ENCODE measurements around the gene PDS5B.
"Not testable (repeated sequence)": the region's sequence is repeated elsewhere in the genome, so short reads cannot be mapped to it uniquely, and the experiment has no call there.

The PDS5B gene

DNA sequence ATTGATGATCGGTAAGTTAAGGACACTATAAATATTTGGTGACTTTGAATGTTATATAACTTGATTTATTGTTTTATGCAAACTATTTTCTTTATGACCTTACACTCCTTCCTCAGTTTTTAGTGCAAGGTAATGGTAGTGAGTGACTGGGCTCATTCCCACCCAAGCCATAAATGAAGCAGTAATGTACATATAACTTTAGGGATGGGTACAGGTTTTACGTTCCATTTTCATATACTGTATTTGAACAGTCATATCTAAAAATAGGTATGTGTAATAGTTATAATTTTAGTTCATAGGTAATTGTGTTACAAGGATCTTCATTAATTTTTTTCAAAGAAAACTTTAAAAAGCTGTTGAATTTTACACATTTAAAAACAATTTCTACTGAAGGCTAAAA, 101.0 kb downstream of the PDS5B start:
- H3K27ac ChIP-seq, result no peak overlapping the region
- TF ChIP-seq, protein P1, sequence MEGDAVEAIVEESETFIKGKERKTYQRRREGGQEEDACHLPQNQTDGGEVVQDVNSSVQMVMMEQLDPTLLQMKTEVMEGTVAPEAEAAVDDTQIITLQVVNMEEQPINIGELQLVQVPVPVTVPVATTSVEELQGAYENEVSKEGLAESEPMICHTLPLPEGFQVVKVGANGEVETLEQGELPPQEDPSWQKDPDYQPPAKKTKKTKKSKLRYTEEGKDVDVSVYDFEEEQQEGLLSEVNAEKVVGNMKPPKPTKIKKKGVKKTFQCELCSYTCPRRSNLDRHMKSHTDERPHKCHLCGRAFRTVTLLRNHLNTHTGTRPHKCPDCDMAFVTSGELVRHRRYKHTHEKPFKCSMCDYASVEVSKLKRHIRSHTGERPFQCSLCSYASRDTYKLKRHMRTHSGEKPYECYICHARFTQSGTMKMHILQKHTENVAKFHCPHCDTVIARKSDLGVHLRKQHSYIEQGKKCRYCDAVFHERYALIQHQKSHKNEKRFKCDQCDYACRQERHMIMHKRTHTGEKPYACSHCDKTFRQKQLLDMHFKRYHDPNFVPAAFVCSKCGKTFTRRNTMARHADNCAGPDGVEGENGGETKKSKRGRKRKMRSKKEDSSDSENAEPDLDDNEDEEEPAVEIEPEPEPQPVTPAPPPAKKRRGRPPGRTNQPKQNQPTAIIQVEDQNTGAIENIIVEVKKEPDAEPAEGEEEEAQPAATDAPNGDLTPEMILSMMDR (IDR thresholded peaks at IDR 0.05), result no peak
- no peak for TF ChIP-seq ZFX (IDR thresholded peaks at IDR 0.05; ENCODE audit: borderline replicate concordance)

GRCh38 chr13:32695602-32696250, 109.5 kb downstream of the PDS5B start:
- no peak for TF ChIP-seq ZFX (IDR thresholded peaks at IDR 0.05; ENCODE audit: borderline replicate concordance)
- TF ChIP-seq, protein P1 (IDR thresholded peaks at IDR 0.05), result no peak
- no peak overlapping the region for H3K27ac ChIP-seq

DNA sequence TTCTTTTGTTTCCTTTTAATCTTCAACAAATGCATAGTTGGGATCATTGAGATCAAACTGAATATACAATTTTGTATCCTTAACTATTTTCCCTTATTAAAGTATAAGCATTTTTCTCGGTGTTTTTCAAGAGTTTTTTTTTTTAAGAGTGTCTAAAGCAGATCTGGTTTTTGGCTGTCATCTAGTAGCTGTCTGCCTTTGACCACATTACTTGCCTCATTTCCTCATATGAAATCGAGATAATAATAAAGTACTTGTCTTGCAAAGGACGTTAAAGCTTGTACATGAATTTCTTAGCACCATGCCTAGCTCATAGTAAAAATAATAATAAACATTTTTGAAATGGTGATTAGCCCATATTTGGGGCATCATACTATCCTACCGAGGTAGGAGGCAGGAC, 121.2 kb downstream of the PDS5B start:
- no peak overlapping the region for H3K27ac ChIP-seq
- no peak for TF ChIP-seq ZFX (IDR thresholded peaks at IDR 0.05; ENCODE audit: borderline replicate concordance)
- TF ChIP-seq, protein P1 (IDR thresholded peaks at IDR 0.05), result no peak

DNA sequence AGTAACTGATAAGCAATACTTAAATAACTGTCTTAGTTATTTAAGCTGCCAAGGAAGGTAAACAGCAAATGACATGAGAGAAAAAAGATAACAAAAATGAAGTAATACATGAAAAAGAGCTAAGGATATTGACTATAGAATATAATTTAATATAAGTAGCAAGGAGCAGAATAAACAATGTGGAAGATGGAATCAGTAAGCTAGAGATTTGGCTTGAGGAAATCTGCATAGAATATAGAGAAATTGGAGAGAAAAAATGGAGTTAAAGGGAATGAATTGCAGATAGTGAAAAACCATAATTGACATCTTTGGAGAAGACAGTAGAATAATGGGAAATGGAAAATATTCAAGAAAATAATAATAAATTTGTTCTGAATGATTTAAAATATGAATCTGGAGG, 127.1 kb downstream of the PDS5B start:
- no peak overlapping the region for H3K27ac ChIP-seq
- TF ChIP-seq, protein P1 (IDR thresholded peaks at IDR 0.05), result no peak

DNA sequence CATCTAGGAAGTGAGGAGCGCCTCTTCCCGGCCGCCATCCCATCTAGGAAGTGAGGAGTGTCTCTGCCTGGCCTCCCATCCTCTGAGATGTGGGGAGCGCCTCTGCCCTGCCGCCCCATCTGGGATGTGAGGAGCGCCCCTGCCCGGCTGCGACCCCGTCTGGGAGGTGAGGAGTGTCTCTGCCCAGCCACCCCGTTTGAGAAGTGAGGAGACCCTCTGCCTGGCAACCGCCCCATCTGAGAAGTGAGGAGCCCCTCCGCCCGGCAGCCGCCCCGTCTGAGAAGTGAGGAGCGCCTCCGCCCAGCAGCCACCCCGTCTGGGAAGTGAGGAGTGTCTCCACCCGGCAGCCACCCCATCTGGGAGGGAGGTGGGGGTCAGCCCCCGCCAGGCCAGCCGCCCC, 129.9 kb downstream of the PDS5B start:
- not testable (repeated sequence) for H3K27ac ChIP-seq

- no peak for TF ChIP-seq ZFX (IDR thresholded peaks at IDR 0.05; ENCODE audit: borderline replicate concordance)
- TF ChIP-seq, protein P1 (IDR thresholded peaks at IDR 0.05), result no peak
- H3K27ac ChIP-seq, result no peak overlapping the region
Measured at GRCh38 chr13:32720026-32720425, 133.8 kb downstream of the PDS5B start.

- not testable (repeated sequence) for H3K27ac ChIP-seq
Measured at GRCh38 chr13:32721131-32722034, 135.1 kb downstream of the PDS5B start.

GRCh38 chr13:32722340-32722739, 136.1 kb downstream of the PDS5B start:
- TF ChIP-seq ZFX (IDR thresholded peaks at IDR 0.05; ENCODE audit: borderline replicate concordance), result no peak
- TF ChIP-seq, protein P1 (IDR thresholded peaks at IDR 0.05), result no peak
- H3K27ac ChIP-seq, result no peak overlapping the region

Data from 22Rv1 (cell line).